GM12891 (cell line): ENCODE measurements around the gene HLTF.

Source experiments
- PAX5 ChIP-seq: IDR thresholded peaks from 2 replicates; pipeline ENCODE4 v1.6.1; 2011; ENCODE audit warnings: low read length, moderate library complexity, mild to moderate bottlenecking; ENCODE audit not compliant: insufficient read depth, severe bottlenecking
- POLR2A ChIP-seq: IDR thresholded peaks from 2 replicates; pipeline ENCODE4 v1.6.1; 2011; ENCODE audit warnings: low read depth, low read length, control low read depth
- POLR2AphosphoS5 ChIP-seq: IDR thresholded peaks from 2 replicates; pipeline ENCODE4 v1.6.1; 2011; ENCODE audit warnings: low read depth, low read length, control low read depth
- POU2F2 ChIP-seq: IDR thresholded peaks from 2 replicates; pipeline ENCODE4 v1.6.1; 2011; ENCODE audit warnings: low read depth, mild to moderate bottlenecking, control low read depth, low read length, moderate library complexity
- TAF1 ChIP-seq: IDR thresholded peaks from 2 replicates; pipeline ENCODE4 v1.6.1; 2011; ENCODE audit warnings: low read depth, low read length, control low read depth

DNA sequence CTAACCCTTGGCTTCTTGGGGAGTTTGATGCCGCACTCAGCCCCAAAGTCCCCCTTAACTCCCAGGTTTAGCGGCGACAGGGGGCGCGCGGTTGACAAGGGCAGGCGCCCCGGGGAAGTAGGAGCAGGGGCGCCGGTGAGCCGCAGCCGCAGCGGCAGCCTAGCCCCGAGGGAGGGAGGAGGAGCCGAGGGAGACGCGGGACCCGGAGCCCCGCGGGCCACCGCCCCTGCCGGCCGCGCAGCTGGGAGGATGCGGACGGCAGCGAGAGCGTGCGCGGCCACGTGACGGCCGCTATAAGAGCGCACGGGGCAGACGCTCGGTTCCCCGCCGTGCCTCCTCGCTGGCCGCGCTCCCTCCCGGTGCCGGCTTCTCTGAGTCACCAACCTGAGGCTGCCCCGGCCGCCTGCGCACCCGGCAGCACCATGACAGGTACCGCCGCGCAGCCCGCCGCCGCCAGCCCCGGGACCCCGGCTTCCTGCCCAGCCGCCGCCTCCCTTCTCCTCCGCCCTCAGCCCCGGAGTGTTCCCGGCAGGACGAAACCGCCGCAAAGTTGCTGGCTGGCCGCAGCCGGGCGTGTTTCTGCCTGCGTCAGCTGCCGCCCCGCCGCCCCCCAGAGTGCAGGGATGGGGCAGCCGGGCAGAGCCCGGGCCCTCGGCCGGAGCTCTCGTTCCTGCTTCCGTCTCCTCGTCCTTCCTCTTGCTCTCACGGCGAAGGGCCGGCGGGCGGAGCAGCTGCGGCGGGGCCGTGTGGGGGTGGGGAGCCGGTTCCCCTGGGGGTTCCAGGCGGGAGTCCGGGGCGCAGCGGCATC is 94.9 kb downstream of the HLTF start, which contains the start of gene GYG1:
- TF ChIP-seq TAF1 (no peak; the same call in 1 of the 2 replicates), POLR2A (peak; percentile 53; the same call in 1 of the 2 replicates), PAX5 (no peak), POLR2AphosphoS5 (peak; percentile 73), POU2F2 (no peak)
